NCI-H187 treated with DMSO at 0.1 percent for 48 hours (cell line): ENCODE data around the gene BCR.

ENCODE experiments used
- DNase-seq: peaks from one replicate; lab custom pipeline; 2025; lab: John Stamatoyannopoulos, UW

Gene BCR

GRCh38 chr22:23276656-23277582 lies 96.6 kb downstream of the BCR start:
- no peak for DNase-seq

- no peak for DNase-seq
These were observed 97.4 kb downstream of the BCR start for GRCh38 chr22:23277583-23278295.

GRCh38 chr22:23278883-23279675 lies 98.8 kb downstream of the BCR start:
- no peak for DNase-seq

GRCh38 chr22:23279781-23280180 lies 99.5 kb downstream of the BCR start:
- DNase-seq: no peak

- no peak for DNase-seq
These were observed 100.2 kb downstream of the BCR start for GRCh38 chr22:23280356-23281052.

- no peak for DNase-seq
These were observed 100.7 kb downstream of the BCR start for GRCh38 chr22:23281053-23281405.

GRCh38 chr22:23281406-23282088 lies 101.2 kb downstream of the BCR start:
- DNase-seq: no peak

GRCh38 chr22:23282089-23282501 lies 101.8 kb downstream of the BCR start:
- DNase-seq: no peak

GRCh38 chr22:23282516-23282915 lies 102.2 kb downstream of the BCR start:
- DNase-seq: no peak

- DNase-seq: no peak
These were observed 102.7 kb downstream of the BCR start for GRCh38 chr22:23282986-23283385.

GRCh38 chr22:23283591-23284503 lies 103.5 kb downstream of the BCR start:
- DNase-seq: no peak

- DNase-seq: no peak
These were observed 104.3 kb downstream of the BCR start for GRCh38 chr22:23284504-23285033.

GRCh38 chr22:23285236-23285635 lies 104.9 kb downstream of the BCR start:
- no peak for DNase-seq

- no peak for DNase-seq
These were observed 105.4 kb downstream of the BCR start for GRCh38 chr22:23285734-23286133.

GRCh38 chr22:23286296-23286695 lies 106.0 kb downstream of the BCR start:
- no peak for DNase-seq

- no peak for DNase-seq
These were observed 107.1 kb downstream of the BCR start for GRCh38 chr22:23287136-23288095.

- DNase-seq: no peak
These were observed 108.2 kb downstream of the BCR start for GRCh38 chr22:23288301-23289129.

- no peak for DNase-seq
These were observed 108.8 kb downstream of the BCR start for GRCh38 chr22:23289130-23289503.
